Measurements from ENCODE around the gene SECISBP2. TPM values are rescaled to one million over a fixed set of nuclear protein-coding genes. Genes with fewer than 3 reads are reported as not detected.

SECISBP2 gene
- polyA plus RNA-seq, 1 experiment: 14.3 TPM

- H3K36me3 ChIP-seq (ENCODE audit: control insufficient read depth, insufficient read depth, low read length): no peaks in the 10 kb centered on the region
- DNase-seq (ENCODE audit: low read depth): no peak
- POLR2A ChIA-PET: no interaction called here
- TF ChIP-seq CTCF (IDR thresholded peaks at IDR 0.05; ENCODE audit: insufficient read depth, low read depth, low read length): no peak
- CTCF ChIA-PET: no interaction called here
- no peaks in the 10 kb centered on the region for H3K27me3 ChIP-seq (ENCODE audit: control insufficient read depth, insufficient read depth, low read length)
- H3K4me3 ChIP-seq (ENCODE audit: low read depth, low read length): no peak overlapping the region
These were observed 2.8 kb upstream of the SECISBP2 start for GRCh38 chr9:89315482-89315881.

GRCh38 chr9:89317282-89317681 is 1.0 kb upstream of the SECISBP2 start:
- Histone ChIP-seq H3K4me3 (ENCODE audit: low read depth, low read length) (no peak overlapping the region), H3K27me3 (ENCODE audit: control insufficient read depth, insufficient read depth, low read length) (no peaks in the 10 kb centered on the region), H3K36me3 (ENCODE audit: control insufficient read depth, insufficient read depth, low read length) (no peaks in the 10 kb centered on the region)
- ChIA-PET CTCF (no interaction called here), POLR2A (no interaction called here)
- DNase-seq (ENCODE audit: low read depth): no peak
- no peak for TF ChIP-seq CTCF (IDR thresholded peaks at IDR 0.05; ENCODE audit: insufficient read depth, low read depth, low read length)

- Histone ChIP-seq H3K27me3 (ENCODE audit: control insufficient read depth, insufficient read depth, low read length) (no peaks in the 10 kb centered on the region), H3K36me3 (ENCODE audit: control insufficient read depth, insufficient read depth, low read length) (no peaks in the 10 kb centered on the region), H3K4me3 (ENCODE audit: low read depth, low read length) (peak overlapping the region; percentile 77)
- ChIA-PET POLR2A (no interaction called here), CTCF (interaction anchor here (0.6 to 9.0 kb wide), 6 partner anchors 13 to 237 kb away, joined by 3 to 45 read pairs (median 3); no protein-coding TSS in a partner anchor)
- no peak for DNase-seq (ENCODE audit: low read depth)
- TF ChIP-seq CTCF (IDR thresholded peaks at IDR 0.05; ENCODE audit: insufficient read depth, low read depth, low read length): no peak
These were observed 960 bp downstream of the SECISBP2 start for GRCh38 chr9:89319015-89319905.

- DNase-seq (ENCODE audit: low read depth): no peak
- Histone ChIP-seq H3K36me3 (ENCODE audit: control insufficient read depth, insufficient read depth, low read length) (no peaks in the 10 kb centered on the region), H3K4me3 (ENCODE audit: low read depth, low read length) (no peak overlapping the region), H3K27me3 (ENCODE audit: control insufficient read depth, insufficient read depth, low read length) (no peaks in the 10 kb centered on the region)
- POLR2A ChIA-PET: no interaction called here
- no peak for TF ChIP-seq CTCF (IDR thresholded peaks at IDR 0.05; ENCODE audit: insufficient read depth, low read depth, low read length)
- CTCF ChIA-PET: interaction anchor here (0.6 to 9.0 kb wide), 4 partner anchors 12 to 226 kb away, joined by 3 to 45 read pairs (median 3); no protein-coding TSS in a partner anchor
These were observed 5.1 kb downstream of the SECISBP2 start for GRCh38 chr9:89323390-89323789.

- TF ChIP-seq CTCF (IDR thresholded peaks at IDR 0.05; ENCODE audit: insufficient read depth, low read depth, low read length): no peak
- H3K27me3 ChIP-seq (ENCODE audit: control insufficient read depth, insufficient read depth, low read length): no peaks in the 10 kb centered on the region
- ChIA-PET CTCF (interaction anchor here (1.1 to 9.0 kb wide), 2 partner anchors 194 to 224 kb away, joined by 3 to 45 read pairs; no protein-coding TSS in a partner anchor), POLR2A (no interaction called here)
- no peak overlapping the region for H3K4me3 ChIP-seq (ENCODE audit: low read depth, low read length)
- peaks cover 7% of the 10 kb centered on the region for H3K36me3 ChIP-seq (ENCODE audit: control insufficient read depth, insufficient read depth, low read length)
- no peak for DNase-seq (ENCODE audit: low read depth)
These were observed 7.4 kb downstream of the SECISBP2 start for GRCh38 chr9:89325733-89326132.
